Measurements from ENCODE around the gene DLGAP1.

The DLGAP1 gene

DNA sequence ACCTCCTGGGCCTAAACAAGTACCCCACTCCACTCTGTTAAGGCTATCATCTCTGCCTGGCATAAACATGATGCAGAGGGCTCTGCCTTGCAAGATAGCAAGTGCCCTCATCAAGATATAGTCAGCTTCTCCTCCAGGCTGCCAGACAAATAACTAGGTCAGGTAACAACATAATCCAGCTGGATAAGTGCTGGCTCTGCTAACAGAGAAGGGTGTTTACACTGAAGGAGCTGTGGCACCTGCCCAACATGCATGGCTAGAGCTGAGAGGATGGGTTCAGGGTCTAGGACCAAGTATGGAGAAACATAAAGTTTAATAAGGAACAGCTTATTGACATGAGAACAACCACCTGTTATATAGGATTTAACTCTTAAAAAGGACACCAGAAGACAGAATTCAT lies 42.8 kb downstream of the DLGAP1 start:
- TF ChIP-seq ZNF565 (CRISPR knock-in tag; conservative IDR thresholded peaks at IDR 0.05; ENCODE audit: low read depth) (no peak), ZFP3 (CRISPR knock-in tag; IDR thresholded peaks at IDR 0.05) (no peak), TCF4 (CRISPR knock-in tag; IDR thresholded peaks at IDR 0.05; ENCODE audit: borderline replicate concordance) (no peak), CSDC2 (CRISPR knock-in tag; IDR thresholded peaks at IDR 0.05) (no peak), BACH2 (CRISPR knock-in tag; IDR thresholded peaks at IDR 0.05; ENCODE audit: borderline replicate concordance) (no peak), PPARA (CRISPR knock-in tag; IDR thresholded peaks at IDR 0.05; ENCODE audit: borderline replicate concordance) (no peak), ESRRG (CRISPR knock-in tag; IDR thresholded peaks at IDR 0.05) (no peak), ZNF70 (CRISPR knock-in tag; IDR thresholded peaks at IDR 0.05) (no peak), RARB (CRISPR knock-in tag; IDR thresholded peaks at IDR 0.05) (no peak), TOX (CRISPR knock-in tag; IDR thresholded peaks at IDR 0.05; ENCODE audit: borderline replicate concordance) (no peak), GLIS3 (CRISPR knock-in tag; IDR thresholded peaks at IDR 0.05) (no peak), ZC3H10 (CRISPR knock-in tag; IDR thresholded peaks at IDR 0.05) (no peak), SNAI2 (CRISPR knock-in tag; IDR thresholded peaks at IDR 0.05) (no peak), ZFP30 (CRISPR knock-in tag; IDR thresholded peaks at IDR 0.05) (no peak), ARNTL (CRISPR knock-in tag; IDR thresholded peaks at IDR 0.05; ENCODE audit: borderline replicate concordance, low read depth) (no peak)
- TF ChIP-seq, protein P1, sequence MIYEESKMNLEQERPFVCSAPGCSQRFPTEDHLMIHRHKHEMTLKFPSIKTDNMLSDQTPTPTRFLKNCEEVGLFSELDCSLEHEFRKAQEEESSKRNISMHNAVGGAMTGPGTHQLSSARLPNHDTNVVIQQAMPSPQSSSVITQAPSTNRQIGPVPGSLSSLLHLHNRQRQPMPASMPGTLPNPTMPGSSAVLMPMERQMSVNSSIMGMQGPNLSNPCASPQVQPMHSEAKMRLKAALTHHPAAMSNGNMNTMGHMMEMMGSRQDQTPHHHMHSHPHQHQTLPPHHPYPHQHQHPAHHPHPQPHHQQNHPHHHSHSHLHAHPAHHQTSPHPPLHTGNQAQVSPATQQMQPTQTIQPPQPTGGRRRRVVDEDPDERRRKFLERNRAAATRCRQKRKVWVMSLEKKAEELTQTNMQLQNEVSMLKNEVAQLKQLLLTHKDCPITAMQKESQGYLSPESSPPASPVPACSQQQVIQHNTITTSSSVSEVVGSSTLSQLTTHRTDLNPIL (CRISPR knock-in tag; IDR thresholded peaks at IDR 0.05; ENCODE audit: low read depth), result no peak
- TF ChIP-seq, protein P2, sequence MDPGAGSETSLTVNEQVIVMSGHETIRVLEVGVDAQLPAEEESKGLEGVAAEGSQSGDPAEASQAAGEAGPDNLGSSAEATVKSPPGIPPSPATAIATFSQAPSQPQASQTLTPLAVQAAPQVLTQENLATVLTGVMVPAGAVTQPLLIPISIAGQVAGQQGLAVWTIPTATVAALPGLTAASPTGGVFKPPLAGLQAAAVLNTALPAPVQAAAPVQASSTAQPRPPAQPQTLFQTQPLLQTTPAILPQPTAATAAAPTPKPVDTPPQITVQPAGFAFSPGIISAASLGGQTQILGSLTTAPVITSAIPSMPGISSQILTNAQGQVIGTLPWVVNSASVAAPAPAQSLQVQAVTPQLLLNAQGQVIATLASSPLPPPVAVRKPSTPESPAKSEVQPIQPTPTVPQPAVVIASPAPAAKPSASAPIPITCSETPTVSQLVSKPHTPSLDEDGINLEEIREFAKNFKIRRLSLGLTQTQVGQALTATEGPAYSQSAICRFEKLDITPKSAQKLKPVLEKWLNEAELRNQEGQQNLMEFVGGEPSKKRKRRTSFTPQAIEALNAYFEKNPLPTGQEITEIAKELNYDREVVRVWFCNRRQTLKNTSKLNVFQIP (CRISPR knock-in tag; IDR thresholded peaks at IDR 0.05; ENCODE audit: borderline replicate concordance, low read depth), result no peak
- no peak for ATAC-seq

DNA sequence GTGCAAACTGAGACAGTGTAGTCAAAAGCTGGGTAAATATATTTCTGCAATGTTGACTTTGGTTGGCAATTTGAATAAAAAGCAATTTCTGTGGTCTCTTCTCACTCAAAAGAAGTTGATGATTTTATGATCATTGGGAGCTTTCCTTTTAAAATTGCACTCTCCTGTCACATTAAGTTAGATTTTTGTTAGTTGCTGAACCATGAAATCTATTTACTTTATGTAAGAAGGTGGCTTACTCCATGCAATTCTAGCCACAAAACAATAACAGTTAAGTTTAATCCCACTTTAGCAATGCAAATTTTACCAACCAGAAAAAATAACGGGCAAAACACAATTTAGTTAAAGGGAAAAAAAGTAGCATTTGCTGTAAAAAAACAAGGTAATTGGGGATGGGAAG lies 48.3 kb downstream of the DLGAP1 start:
- ATAC-seq, result no peak
- TF ChIP-seq ZFP30 (CRISPR knock-in tag; IDR thresholded peaks at IDR 0.05) (no peak), TCF4 (CRISPR knock-in tag; IDR thresholded peaks at IDR 0.05; ENCODE audit: borderline replicate concordance) (no peak), ZNF8 (CRISPR knock-in tag; IDR thresholded peaks at IDR 0.05) (no peak), CSDC2 (CRISPR knock-in tag; IDR thresholded peaks at IDR 0.05) (no peak), RARB (CRISPR knock-in tag; IDR thresholded peaks at IDR 0.05) (no peak), GLIS3 (CRISPR knock-in tag; IDR thresholded peaks at IDR 0.05) (no peak), ZNF70 (CRISPR knock-in tag; IDR thresholded peaks at IDR 0.05) (no peak), BACH2 (CRISPR knock-in tag; IDR thresholded peaks at IDR 0.05; ENCODE audit: borderline replicate concordance) (no peak), OSR1 (CRISPR knock-in tag; IDR thresholded peaks at IDR 0.05) (no peak), ZNF565 (CRISPR knock-in tag; conservative IDR thresholded peaks at IDR 0.05; ENCODE audit: low read depth) (no peak)
- TF ChIP-seq, protein P1 (CRISPR knock-in tag; IDR thresholded peaks at IDR 0.05; ENCODE audit: low read depth), result no peak
- TF ChIP-seq, protein P3, sequence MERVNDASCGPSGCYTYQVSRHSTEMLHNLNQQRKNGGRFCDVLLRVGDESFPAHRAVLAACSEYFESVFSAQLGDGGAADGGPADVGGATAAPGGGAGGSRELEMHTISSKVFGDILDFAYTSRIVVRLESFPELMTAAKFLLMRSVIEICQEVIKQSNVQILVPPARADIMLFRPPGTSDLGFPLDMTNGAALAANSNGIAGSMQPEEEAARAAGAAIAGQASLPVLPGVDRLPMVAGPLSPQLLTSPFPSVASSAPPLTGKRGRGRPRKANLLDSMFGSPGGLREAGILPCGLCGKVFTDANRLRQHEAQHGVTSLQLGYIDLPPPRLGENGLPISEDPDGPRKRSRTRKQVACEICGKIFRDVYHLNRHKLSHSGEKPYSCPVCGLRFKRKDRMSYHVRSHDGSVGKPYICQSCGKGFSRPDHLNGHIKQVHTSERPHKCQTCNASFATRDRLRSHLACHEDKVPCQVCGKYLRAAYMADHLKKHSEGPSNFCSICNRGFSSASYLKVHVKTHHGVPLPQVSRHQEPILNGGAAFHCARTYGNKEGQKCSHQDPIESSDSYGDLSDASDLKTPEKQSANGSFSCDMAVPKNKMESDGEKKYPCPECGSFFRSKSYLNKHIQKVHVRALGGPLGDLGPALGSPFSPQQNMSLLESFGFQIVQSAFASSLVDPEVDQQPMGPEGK (CRISPR knock-in tag; IDR thresholded peaks at IDR 0.05; ENCODE audit: borderline replicate concordance), result no peak
- TF ChIP-seq, protein P2 (CRISPR knock-in tag; IDR thresholded peaks at IDR 0.05; ENCODE audit: borderline replicate concordance, low read depth), result no peak

DNA sequence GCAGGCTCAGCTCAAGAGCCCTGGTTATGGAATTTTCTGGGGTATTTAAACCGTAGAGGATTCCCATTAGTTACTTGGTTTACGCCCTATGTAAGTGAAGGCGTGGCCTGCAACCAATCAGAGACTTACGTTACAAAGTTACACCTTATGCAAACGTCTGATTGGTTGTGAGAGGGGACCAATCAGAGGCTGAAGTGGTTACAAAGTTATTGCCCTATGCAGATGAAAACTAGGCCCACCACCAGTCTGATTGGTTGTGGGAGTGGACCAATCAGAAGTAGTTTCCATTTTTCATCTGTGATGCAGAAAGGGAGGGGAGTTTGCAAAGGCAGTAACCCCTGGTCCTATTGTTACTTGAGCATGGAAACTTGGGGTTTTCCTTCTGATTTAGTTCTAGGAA lies 49.1 kb downstream of the DLGAP1 start:
- no peak for ATAC-seq
- TF ChIP-seq, protein P2 (CRISPR knock-in tag; IDR thresholded peaks at IDR 0.05; ENCODE audit: borderline replicate concordance, low read depth), result no peak
- TF ChIP-seq ARNTL (CRISPR knock-in tag; IDR thresholded peaks at IDR 0.05; ENCODE audit: borderline replicate concordance, low read depth) (no peak), GLIS3 (CRISPR knock-in tag; IDR thresholded peaks at IDR 0.05) (no peak), ZFP3 (CRISPR knock-in tag; IDR thresholded peaks at IDR 0.05) (no peak), ESRRG (CRISPR knock-in tag; IDR thresholded peaks at IDR 0.05) (no peak), TOX (CRISPR knock-in tag; IDR thresholded peaks at IDR 0.05; ENCODE audit: borderline replicate concordance) (no peak), OSR1 (CRISPR knock-in tag; IDR thresholded peaks at IDR 0.05) (no peak), PPARA (CRISPR knock-in tag; IDR thresholded peaks at IDR 0.05; ENCODE audit: borderline replicate concordance) (no peak), ISL1 (CRISPR knock-in tag; IDR thresholded peaks at IDR 0.05) (no peak), TCF4 (CRISPR knock-in tag; IDR thresholded peaks at IDR 0.05; ENCODE audit: borderline replicate concordance) (no peak), RARB (CRISPR knock-in tag; IDR thresholded peaks at IDR 0.05) (no peak), CSDC2 (CRISPR knock-in tag; IDR thresholded peaks at IDR 0.05) (no peak)
- TF ChIP-seq, protein P4, sequence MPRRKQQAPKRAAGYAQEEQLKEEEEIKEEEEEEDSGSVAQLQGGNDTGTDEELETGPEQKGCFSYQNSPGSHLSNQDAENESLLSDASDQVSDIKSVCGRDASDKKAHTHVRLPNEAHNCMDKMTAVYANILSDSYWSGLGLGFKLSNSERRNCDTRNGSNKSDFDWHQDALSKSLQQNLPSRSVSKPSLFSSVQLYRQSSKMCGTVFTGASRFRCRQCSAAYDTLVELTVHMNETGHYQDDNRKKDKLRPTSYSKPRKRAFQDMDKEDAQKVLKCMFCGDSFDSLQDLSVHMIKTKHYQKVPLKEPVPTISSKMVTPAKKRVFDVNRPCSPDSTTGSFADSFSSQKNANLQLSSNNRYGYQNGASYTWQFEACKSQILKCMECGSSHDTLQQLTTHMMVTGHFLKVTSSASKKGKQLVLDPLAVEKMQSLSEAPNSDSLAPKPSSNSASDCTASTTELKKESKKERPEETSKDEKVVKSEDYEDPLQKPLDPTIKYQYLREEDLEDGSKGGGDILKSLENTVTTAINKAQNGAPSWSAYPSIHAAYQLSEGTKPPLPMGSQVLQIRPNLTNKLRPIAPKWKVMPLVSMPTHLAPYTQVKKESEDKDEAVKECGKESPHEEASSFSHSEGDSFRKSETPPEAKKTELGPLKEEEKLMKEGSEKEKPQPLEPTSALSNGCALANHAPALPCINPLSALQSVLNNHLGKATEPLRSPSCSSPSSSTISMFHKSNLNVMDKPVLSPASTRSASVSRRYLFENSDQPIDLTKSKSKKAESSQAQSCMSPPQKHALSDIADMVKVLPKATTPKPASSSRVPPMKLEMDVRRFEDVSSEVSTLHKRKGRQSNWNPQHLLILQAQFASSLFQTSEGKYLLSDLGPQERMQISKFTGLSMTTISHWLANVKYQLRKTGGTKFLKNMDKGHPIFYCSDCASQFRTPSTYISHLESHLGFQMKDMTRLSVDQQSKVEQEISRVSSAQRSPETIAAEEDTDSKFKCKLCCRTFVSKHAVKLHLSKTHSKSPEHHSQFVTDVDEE (CRISPR knock-in tag; IDR thresholded peaks at IDR 0.05), result no peak
- TF ChIP-seq, protein P1 (CRISPR knock-in tag; IDR thresholded peaks at IDR 0.05; ENCODE audit: low read depth), result no peak

Data from SK-N-SH treated with all-trans-retinoic acid at 6 μM for 48 hours (cell line).